K562 (cell line): ENCODE results near the gene VPS37B. TPM values are rescaled to one million over a fixed set of nuclear protein-coding genes. Genes with fewer than 3 reads are reported as not detected.

ENCODE experiments used
- ATAC-seq: fragments of 200-7000 bp; cut with Tn5 transposase; 3 replicates; pipeline ENCODE4 v1.9.1; 2020; ENCODE audit warnings: moderate library complexity
- BruUV-seq: library from RNA; stranded (reverse); fragments of 400-500 nt; replicated peaks from 2 replicates; lab custom pipeline; 2021; lab: Mats Ljungman, UMichigan
- CTCF ChIA-PET: fragments of 300-600 bp; formaldehyde crosslinking; extraction: SDS; loops from one replicate; lab custom pipeline; 2021; ENCODE audit warnings: low intra/inter-chr PET ratio; lab: Yijun Ruan, JAX
- POLR2A ChIA-PET: fragments of 300-600, 350-650 bp; sonication (Branson Sonifier 250); formaldehyde crosslinking; extraction: SDS; loops from one replicate; lab custom pipeline; 2021; ENCODE audit warnings: antibody characterized with exemption, inconsistent platforms; lab: Yijun Ruan, JAX
- DNase-seq, 4 experiments: peaks; one replicate each; pipeline versions ENCODE4 v3.0.0 to v3.0.0-alpha.2; 2011 to 2018; ENCODE audit warnings: low spot score in 3 of 4, mixed read lengths in 3 of 4; ENCODE audit errors: extremely low read depth in 1 of 4
- FAIRE-seq: peaks from 2 replicates; lab custom pipeline; 2011; peaks lifted over from hg19 to GRCh38; lab: Jason Lieb, UNC
- H2AFZ ChIP-seq: 2 replicates; pipeline ENCODE4 v1.6.0; 2011; ENCODE audit warnings: low read depth, low read length, control low read depth, inconsistent platforms
- H3K27ac ChIP-seq: fragments of 200-600 bp; 3 replicates; pipeline ENCODE4 v1.8.0; 2011; ENCODE audit warnings: low read depth, mild to moderate bottlenecking, control low read depth, inconsistent platforms, low read length, moderate library complexity, mixed read lengths; ENCODE audit errors: extremely low read depth
- H3K27me3 ChIP-seq, 2 experiments: fragments of 300-600 bp in 1 of 2; 2 replicates in 1 of 2; 3 replicates in 1 of 2; pipeline versions ENCODE4 v1.6.0 to v1.8.0; 2011; ENCODE audit warnings: inconsistent platforms in 2 of 2, low read length in 2 of 2, mild to moderate bottlenecking in 1 of 2, mixed read lengths in 1 of 2, moderate library complexity in 1 of 2; ENCODE audit not compliant: control insufficient read depth in 2 of 2, insufficient read depth in 2 of 2
- H3K36me3 ChIP-seq: fragments of 300-600 bp; 3 replicates; pipeline ENCODE4 v1.8.0; 2011; ENCODE audit warnings: mild to moderate bottlenecking, low read length, inconsistent platforms; ENCODE audit not compliant: control insufficient read depth, insufficient read depth
- H3K4me1 ChIP-seq, 2 experiments: fragments of 200-600 bp in 1 of 2; replicated peaks in 1 of 2; 2 replicates in 1 of 2; 3 replicates in 1 of 2; pipeline versions ENCODE4 v1.5.1 to v1.8.0; 2011; ENCODE audit warnings: inconsistent platforms in 2 of 2, low read length in 2 of 2, mild to moderate bottlenecking in 1 of 2, mixed read lengths in 1 of 2, moderate library complexity in 1 of 2; ENCODE audit not compliant: control insufficient read depth in 2 of 2, insufficient read depth in 2 of 2
- H3K4me2 ChIP-seq: 2 replicates; pipeline ENCODE4 v1.6.1; 2011; ENCODE audit warnings: low read length, control low read depth, inconsistent platforms, mixed read lengths; ENCODE audit not compliant: insufficient read depth
- H3K4me3 ChIP-seq: fragments of 200-600 bp; sonication (generic), shearing (Covaris generic); 2 replicates; pipeline ENCODE4 v1.5.1; 2016; ENCODE audit warnings: control low read depth, inconsistent platforms
- H3K79me2 ChIP-seq: fragments of 200-600 bp; 3 replicates; pipeline ENCODE4 v1.8.0; 2011; ENCODE audit warnings: low read length, inconsistent platforms; ENCODE audit not compliant: control insufficient read depth, insufficient read depth
- H3K9ac ChIP-seq, 2 experiments: 2 replicates each; pipeline versions ENCODE4 v1.6.0 to v1.6.1; 2011; ENCODE audit warnings: low read depth in 2 of 2, low read length in 2 of 2, control low read depth in 1 of 2, inconsistent platforms in 1 of 2, mild to moderate bottlenecking in 1 of 2, mixed read lengths in 1 of 2; ENCODE audit not compliant: insufficient read depth in 1 of 2
- H3K9me1 ChIP-seq: one replicate; pipeline ENCODE4 v1.6.0; 2011; ENCODE audit warnings: inconsistent platforms, mild to moderate bottlenecking, low read length, moderate library complexity; ENCODE audit not compliant: control insufficient read depth, insufficient read depth
- H3K9me3 ChIP-seq: replicated peaks from 2 replicates; pipeline ENCODE4 v1.5.1; 2011; ENCODE audit warnings: low read depth, low read length, inconsistent platforms; ENCODE audit not compliant: control insufficient read depth, insufficient read depth
- H4K20me1 ChIP-seq: replicated peaks from 2 replicates; pipeline ENCODE4 v1.6.1; 2011; ENCODE audit warnings: low read length, inconsistent platforms, mixed read lengths; ENCODE audit not compliant: control insufficient read depth, insufficient read depth
- ATF4 ChIP-seq: fragments of 450-650 bp; formaldehyde crosslinking; IDR thresholded peaks from 2 replicates; pipeline ENCODE4 v1.4.0; 2022; ENCODE audit warnings: mild to moderate bottlenecking, moderate library complexity
- MTA1 ChIP-seq: fragments of 450-650 bp; IDR thresholded peaks from 2 replicates; pipeline ENCODE4 v1.6.1; 2017; ENCODE audit warnings: borderline replicate concordance
- NFXL1 ChIP-seq: fragments of 450-650 bp; formaldehyde crosslinking; IDR thresholded peaks from 2 replicates; pipeline ENCODE4 v1.4.0; 2021; ENCODE audit warnings: mild to moderate bottlenecking
- RBM17 ChIP-seq: fragments of 200-400 bp; formaldehyde crosslinking; IDR thresholded peaks from 2 replicates; pipeline ENCODE4 v1.6.1; 2017; ENCODE audit warnings: low read depth, mild to moderate bottlenecking, low read length, borderline replicate concordance
- RCOR1 ChIP-seq, 2 experiments: IDR thresholded peaks; 2 replicates each; pipeline ENCODE4 v1.6.1; 2012; ENCODE audit warnings: low read depth in 2 of 2, low read length in 2 of 2, borderline replicate concordance in 1 of 2, improper control_type of control experiment in 1 of 2
- SMAD4 ChIP-seq: fragments of 250-450 bp; sonication (Bioruptor Pico); conservative IDR thresholded peaks from 2 replicates; pipeline ENCODE4 v1.8.0; 2021; ENCODE audit warnings: inconsistent platforms, mild to moderate bottlenecking, moderate library complexity
- ZNF311 ChIP-seq: fragments of 250-450 bp; sonication (Bioruptor Pico); IDR thresholded peaks from 2 replicates; pipeline ENCODE4 v1.4.0; 2020; ENCODE audit warnings: mild to moderate bottlenecking, moderate library complexity
- ZNF76 ChIP-seq: fragments of 250-450 bp; sonication (Bioruptor Pico); IDR thresholded peaks from 2 replicates; pipeline ENCODE4 v1.4.0; 2020; ENCODE audit warnings: mild to moderate bottlenecking, moderate library complexity, borderline replicate concordance
- WGBS: fragments of 100-300 bp; shearing (Covaris generic); methylation state at CpG from one replicate; pipeline ENCODE4 v1.1.6; 2016; ENCODE audit warnings: low coverage, mixed read lengths; ENCODE audit not compliant: insufficient coverage; ENCODE audit errors: missing lambda C conversion rate; 5-methylcytosine and 5-hydroxymethylcytosine counted together
- in situ Hi-C: fragments of 300-500 bp; cut with MboI; formaldehyde crosslinking; loops from 4 replicates; pipeline ENCODE4 v1.15.0; 2018; ENCODE audit warnings: inconsistent platforms, mixed read lengths
- intact Hi-C: fragments of 100-400 bp; cut with micrococcal nuclease; formaldehyde crosslinking; loops from 2 replicates; pipeline ENCODE4 v1.14.2; 2022
- polyA plus RNA-seq, 8 experiments: library from polyadenylated mRNA; depleted of rRNA in 4 of 8; stranded (reverse) in 5 of 8; unstranded in 3 of 8; fragments of >200 nt; fragmentation: Nextera tagmentation in 2 of 8; fragmentation: Illumina TruSeq in 1 of 8; extraction: Ambion mirVana in 2 of 8; extraction: Trizol in 1 of 8; gene quantifications; 2 replicates each; pipeline versions ENCODE4 v1.2.1 to v1.2.3, GENCODE V29; 2011 to 2014; ENCODE audit warnings: inconsistent platforms in 1 of 8, missing spikeins in 1 of 8
- total RNA-seq, 7 experiments: library from RNA; depleted of rRNA in 6 of 7; stranded (reverse); fragments of >200 nt in 6 of 7; fragmentation: Illumina TruSeq in 2 of 7; extraction: Trizol in 2 of 7; gene quantifications; 2 replicates each; pipeline versions ENCODE4 v1.2.1 to v1.2.3, GENCODE V29; 2011 to 2021; ENCODE audit warnings: low replicate concordance in 1 of 7
- TF ChIP-seq, protein P1 (sequence below), 2 experiments: IDR thresholded peaks; 2 replicates each; pipeline ENCODE4 v1.6.1; 2012; ENCODE audit warnings: improper control_type of control experiment in 2 of 2, low read depth in 2 of 2, low read length in 2 of 2, borderline replicate concordance in 1 of 2

The VPS37B gene
- total and polyA plus RNA-seq, 9 of the 15 experiments (the other 6 are each of a cell fraction or from before 2014, with no cell fraction given): 0.28 to 37.4 (median 17.9) TPM

DNA sequence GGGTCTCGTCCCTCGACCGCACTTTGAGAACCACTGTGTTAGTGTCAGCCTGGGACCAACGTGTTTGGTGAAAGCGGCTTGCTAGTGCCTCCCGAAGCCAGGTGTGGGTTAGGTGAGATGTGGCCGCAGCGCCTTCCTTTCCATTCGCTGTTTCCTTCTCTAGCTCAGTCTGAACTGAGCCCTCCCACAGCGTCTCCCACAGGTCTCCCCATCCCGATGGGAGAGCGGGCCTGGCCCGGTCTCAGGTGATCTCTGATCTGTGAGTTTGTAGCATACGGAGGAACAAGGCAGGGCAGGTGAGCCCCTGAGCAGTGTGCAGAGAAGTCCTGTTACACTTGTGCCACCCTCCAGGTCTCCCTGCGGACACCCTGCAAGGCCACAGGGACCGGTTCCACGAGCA lies 41.4 kb downstream of the VPS37B start:
- no peak overlapping the region for H2AFZ ChIP-seq
- no peak overlapping the region for H3K4me3 ChIP-seq
- no peak overlapping the region for H3K4me2 ChIP-seq
- H3K9me1 ChIP-seq: no peaks in the 10 kb centered on the region
- H3K27ac ChIP-seq: no peak overlapping the region
- intact Hi-C loops: no loop called here
- no peak for ATAC-seq
- POLR2A ChIA-PET: interaction anchor here (1.3 to 1.7 kb wide), 2 partner anchors 8 to 12 kb away, joined by 4 to 5 read pairs; no protein-coding TSS in a partner anchor
- WGBS: 77% methylated on average over 17 of the region's 17 CpGs
- no peaks in the 10 kb centered on the region for H3K27me3 ChIP-seq
- DNase-seq: no peak
- H4K20me1 ChIP-seq: peaks cover 3% of the 10 kb centered on the region; the same call in 1 of the 2 replicates
- no TSS peak for BruUV-seq
- H3K9ac ChIP-seq: peak overlapping the region in 1 of 2 experiments; percentile 7; a peak in 1 of 4 replicates
- H3K4me1 ChIP-seq: peaks cover 0 to 17% of the 10 kb centered on the region in 2 experiments; a peak in 2 of 5 replicates
- H3K79me2 ChIP-seq: no peaks in the 10 kb centered on the region
- 0 out of 3 replicates have a peak, but pooled peaks cover 3% of the 10 kb centered on the region for H3K36me3 ChIP-seq
- TF ChIP-seq ZNF76 (CRISPR knock-in tag) (no peak), SMAD4 (CRISPR knock-in tag) (no peak), NFXL1 (CRISPR knock-in tag) (no peak), RBM17 (no peak), MTA1 (no peak), ZNF311 (CRISPR knock-in tag) (no peak), RCOR1 (IDR thresholded peaks at IDR 0.05; ENCODE audit: borderline replicate concordance in 1 of 2, low read depth in 2 of 2, low read length in 2 of 2) (no peak), ATF4 (CRISPR knock-in tag) (no peak)
- TF ChIP-seq, protein P1, sequence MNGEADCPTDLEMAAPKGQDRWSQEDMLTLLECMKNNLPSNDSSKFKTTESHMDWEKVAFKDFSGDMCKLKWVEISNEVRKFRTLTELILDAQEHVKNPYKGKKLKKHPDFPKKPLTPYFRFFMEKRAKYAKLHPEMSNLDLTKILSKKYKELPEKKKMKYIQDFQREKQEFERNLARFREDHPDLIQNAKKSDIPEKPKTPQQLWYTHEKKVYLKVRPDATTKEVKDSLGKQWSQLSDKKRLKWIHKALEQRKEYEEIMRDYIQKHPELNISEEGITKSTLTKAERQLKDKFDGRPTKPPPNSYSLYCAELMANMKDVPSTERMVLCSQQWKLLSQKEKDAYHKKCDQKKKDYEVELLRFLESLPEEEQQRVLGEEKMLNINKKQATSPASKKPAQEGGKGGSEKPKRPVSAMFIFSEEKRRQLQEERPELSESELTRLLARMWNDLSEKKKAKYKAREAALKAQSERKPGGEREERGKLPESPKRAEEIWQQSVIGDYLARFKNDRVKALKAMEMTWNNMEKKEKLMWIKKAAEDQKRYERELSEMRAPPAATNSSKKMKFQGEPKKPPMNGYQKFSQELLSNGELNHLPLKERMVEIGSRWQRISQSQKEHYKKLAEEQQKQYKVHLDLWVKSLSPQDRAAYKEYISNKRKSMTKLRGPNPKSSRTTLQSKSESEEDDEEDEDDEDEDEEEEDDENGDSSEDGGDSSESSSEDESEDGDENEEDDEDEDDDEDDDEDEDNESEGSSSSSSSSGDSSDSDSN (IDR thresholded peaks at IDR 0.05; ENCODE audit: borderline replicate concordance in 1 of 2, low read depth in 2 of 2, low read length in 2 of 2): no peak
- no peak for FAIRE-seq
- H3K9me3 ChIP-seq: no peaks in the 10 kb centered on the region
- CTCF ChIA-PET: no interaction called here
- in situ Hi-C loops: loop anchor here (10.0 kb wide), 1 partner anchor 100 kb away; no protein-coding TSS in a partner anchor
